ENCODE measurements around the gene ISX.
A peak's percentile ranks its signal among the peaks of the same experiment; 100 is the strongest.

The ISX gene

GRCh38 chr22:35053060-35053835 lies 12.7 kb upstream of the ISX start:
- DNase-seq = peak; percentile 29

DNA sequence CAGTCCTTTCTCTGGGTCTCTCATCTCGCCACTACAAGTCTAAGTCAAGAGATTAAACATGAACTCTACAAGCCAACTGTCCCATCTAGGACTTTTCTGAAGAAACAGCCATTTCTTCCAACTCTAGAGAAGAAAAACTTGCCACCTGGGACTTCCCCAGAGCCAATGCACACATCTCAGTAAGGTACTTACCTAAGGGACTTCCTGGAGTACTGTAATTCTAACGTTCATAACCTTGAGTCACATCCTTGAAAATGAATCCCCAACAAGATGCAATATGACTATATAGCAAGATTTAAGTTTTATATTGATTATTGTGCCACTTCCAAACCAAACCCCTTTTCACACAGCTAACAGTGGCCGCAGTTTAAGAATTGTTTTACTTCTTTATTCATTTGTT lies 11.9 kb upstream of the ISX start:
- DNase-seq = no peak

- no peak for DNase-seq
Observed at GRCh38 chr22:35056486-35056885, 9.5 kb upstream of the ISX start.

DNA sequence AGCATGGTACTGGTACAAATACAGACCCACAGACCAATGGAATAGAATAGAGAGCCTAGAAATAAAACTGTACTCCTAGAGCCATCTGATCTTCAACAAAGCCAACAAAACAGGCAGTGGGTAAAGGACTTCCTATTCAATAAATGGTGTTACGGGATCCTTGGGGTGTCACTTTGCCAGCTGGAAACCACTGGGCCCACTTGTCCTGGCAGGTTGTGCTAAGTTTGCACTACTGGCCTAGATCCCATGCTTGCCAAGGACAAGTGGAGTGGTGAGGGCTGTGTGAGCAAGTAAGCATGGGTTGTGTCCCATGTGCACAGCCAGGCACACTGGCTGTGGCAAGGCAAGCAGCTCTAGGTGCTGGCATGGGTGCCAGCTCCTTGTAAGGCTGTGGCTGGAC lies 8.8 kb upstream of the ISX start:
- no peak for DNase-seq

- no peak for DNase-seq
Observed at GRCh38 chr22:35059632-35060031, 6.3 kb upstream of the ISX start.

GRCh38 chr22:35064664-35065063 lies 1.3 kb upstream of the ISX start:
- DNase-seq = no peak

- no peak for DNase-seq
Observed at GRCh38 chr22:35065183-35065582, 775 bp upstream of the ISX start.

DNA sequence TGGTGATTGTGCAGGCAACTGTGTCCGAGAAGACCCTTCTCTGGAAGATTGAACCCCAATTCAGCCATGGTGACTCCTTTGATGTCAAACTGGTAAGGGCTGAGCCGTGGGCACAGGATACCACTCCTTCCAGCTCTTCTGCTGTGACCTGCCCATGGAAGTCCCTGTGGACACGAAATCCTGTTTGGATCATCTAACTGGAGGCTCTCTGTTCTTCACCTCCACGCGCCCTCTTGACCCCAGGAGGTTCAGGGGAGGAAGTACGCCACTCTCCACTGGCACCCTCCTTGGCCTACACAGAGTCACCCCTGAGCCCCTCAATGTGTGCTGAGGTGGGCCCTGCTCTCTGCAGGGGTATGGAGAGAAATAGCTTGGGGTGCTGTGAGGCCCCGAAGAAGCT lies 810 bp downstream of the ISX start:
- no peak for DNase-seq

- DNase-seq = no peak
Observed at GRCh38 chr22:35069541-35069940, 3.6 kb downstream of the ISX start.

DNA sequence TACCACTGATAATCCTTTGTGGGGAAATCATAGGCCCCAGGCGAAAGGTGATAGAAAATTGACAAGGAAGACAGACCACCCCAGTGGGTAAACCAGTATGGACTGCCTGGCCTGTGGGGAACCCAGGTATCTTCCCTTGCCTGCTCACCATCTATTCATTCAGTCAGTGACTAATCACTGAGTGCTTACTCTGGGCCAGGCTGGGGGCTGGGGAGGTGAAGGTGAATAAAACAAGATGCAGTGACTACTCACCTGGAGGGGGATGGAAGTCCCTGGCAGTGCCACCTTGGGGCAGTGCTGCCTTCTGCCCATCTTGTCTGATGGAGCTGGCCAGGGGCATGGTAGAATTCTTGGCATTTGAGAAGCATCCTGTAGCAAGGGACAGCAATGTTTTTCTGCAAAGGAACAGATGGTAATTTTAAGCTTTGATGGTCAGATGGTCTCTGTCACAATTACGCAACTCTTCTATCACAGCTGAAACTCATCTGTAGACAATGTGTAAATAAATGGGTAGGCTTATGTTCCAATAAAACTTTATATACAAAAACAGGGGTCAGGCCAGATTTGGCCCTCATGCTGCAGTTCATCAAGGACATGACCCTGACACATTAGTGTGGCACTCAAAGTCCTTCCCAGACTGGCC lies 4.6 kb downstream of the ISX start:
- no peak for DNase-seq

- no peak for DNase-seq
Observed at GRCh38 chr22:35071784-35072183, 5.8 kb downstream of the ISX start.

DNA sequence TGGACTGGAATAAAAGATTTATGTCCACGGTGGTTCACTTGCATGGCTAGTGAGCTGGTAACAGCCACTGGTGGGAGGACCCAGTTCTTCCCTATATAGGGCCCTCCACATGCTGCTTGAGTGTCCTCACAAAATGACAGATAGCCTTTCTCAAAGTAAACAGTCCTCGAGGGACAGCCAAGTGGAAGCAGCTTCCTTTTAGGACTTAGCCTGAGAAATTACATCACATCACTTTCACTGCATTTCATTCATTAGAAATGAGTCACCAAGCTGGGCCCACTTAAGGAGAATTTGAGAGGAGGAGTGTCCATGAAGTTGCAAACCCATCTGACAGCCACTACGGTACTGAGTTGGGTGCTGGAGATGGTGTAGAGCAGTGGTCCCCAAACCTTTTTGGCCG lies 7.0 kb downstream of the ISX start:
- DNase-seq = no peak

DNA sequence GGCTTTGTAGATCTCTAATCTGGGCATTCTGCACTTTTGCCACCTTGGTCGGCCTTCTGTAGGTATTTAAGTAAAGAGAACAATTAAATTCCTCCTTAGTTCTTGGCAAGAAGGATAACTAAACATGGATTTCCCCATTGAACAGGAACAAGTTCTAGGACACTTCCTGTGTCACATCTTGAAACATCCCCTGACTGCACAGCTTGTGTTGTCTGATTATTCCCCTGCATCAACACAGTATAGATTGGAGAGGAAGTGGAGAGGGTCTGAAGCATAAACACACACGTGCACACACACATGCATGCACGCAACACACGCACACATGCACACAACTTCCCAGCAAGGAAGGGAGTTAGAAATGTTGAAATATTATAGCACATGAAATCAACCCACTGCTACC lies 8.6 kb downstream of the ISX start:
- no peak for DNase-seq

DNA sequence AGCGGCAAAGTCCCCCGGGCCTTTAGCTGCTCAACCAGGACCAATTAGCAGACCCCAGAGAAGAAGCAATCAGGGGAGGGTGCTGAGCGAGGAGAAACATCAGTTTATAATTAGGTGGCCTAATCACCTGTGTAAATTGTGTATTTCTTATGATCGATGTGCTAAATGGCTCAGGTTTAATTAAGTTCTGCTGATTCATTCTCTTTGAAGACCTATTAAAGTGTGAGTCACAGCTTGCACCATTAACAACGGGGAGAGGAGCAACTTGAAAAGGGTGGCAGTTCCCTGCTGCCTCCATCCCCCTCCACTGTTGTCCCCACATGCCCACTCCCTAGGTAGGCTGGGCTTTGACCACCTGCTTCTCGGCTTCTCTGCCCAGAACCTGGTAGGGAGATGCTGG lies 10.7 kb downstream of the ISX start:
- no peak for DNase-seq

DNA sequence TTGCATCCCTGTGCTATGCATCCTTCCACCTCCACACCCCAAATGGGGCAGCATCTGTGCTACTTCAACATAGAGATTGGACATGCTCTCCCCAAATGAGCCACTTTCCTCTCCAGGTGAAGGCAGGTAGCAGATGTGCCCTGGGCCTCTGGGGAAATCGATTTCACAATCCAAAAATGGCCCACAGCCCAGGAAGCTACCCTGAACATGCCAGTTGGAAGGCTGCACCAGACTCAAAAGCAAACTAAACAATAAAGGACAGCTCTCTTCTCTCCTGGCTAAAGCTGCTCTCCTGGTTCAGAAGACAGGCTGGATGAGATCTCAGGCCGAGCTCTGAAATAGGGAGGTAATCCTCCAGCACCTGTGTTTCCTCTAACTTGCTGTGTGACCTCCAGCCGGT lies 19.7 kb downstream of the ISX start:
- no peak for DNase-seq

DNA sequence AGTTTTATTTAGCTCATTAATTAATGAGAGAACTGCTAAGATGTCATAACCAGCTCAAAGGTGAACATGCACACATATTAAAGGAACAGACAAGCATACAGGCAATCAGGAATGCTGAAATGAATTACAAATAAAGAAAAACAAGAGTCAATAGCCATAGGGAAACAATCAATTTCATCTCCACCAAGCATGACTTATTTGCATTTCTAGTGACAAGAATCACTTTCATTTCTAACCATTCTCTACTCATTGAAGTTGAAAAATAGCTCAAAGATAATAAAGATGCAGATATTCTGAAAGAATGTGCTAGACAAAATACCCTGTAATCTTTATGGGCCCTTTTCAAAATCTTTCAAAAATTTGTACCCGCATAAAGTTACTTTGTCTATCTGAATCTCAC lies 23.2 kb downstream of the ISX start:
- DNase-seq = no peak

DNA sequence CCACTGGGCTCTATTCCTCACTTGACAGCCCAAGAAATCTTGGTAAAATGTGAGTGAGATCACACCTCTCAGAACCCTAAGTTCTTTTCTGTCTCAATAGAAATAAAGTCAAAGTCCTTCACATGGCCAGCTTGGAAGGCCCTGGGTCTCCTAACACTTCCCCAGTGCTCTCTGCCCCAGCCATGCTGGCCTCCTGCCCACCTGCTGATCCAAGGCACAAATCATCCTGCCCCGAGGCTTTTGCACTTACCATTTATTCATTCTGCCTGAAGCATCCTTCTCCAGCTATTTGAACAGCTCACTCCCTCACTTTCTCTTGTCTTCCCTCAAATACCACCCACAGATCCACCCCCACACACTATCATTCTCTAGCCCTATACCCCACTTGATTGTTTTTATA lies 26.4 kb downstream of the ISX start:
- no peak for DNase-seq

DNA sequence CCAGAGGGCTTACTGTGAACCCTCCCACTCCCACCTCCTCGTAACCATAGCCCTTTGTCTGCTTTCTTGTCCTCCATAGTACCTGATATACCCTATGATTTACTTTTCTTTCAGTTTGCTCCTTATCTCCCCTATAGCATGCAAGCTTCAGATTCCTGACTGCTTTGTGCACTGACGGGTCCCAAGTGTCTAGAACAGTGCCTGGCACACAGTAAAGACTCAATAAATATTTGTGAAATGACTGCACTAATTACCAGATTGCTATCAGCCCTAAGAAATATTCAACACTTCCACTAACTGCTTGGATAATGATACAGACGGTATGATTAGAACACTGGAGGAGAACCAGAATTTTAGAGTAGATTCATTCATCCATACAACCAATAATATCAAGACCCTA lies 33.0 kb downstream of the ISX start:
- no peak for DNase-seq

GRCh38 chr22:35099883-35100282 lies 33.9 kb downstream of the ISX start:
- no peak for DNase-seq

DNA sequence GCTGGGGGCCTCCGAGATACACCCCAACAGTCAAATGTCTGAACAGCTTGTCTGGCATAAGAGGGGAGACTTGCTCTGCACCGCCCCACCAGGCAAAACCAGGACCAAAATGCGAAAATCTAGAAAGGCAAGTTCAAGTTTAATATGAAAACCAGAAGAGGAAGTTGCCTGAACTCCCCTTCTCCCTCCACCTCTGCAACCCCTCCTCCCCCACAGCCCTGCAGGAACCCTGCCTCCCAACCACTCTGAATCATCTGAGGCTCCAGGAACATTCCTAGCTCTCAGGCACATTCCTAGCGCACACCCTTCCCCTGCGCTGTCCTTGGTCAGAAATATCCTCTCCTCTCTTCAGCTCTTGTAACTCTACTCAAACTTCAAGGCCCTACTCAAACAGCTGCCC lies 36.7 kb downstream of the ISX start:
- no peak for DNase-seq

DNA sequence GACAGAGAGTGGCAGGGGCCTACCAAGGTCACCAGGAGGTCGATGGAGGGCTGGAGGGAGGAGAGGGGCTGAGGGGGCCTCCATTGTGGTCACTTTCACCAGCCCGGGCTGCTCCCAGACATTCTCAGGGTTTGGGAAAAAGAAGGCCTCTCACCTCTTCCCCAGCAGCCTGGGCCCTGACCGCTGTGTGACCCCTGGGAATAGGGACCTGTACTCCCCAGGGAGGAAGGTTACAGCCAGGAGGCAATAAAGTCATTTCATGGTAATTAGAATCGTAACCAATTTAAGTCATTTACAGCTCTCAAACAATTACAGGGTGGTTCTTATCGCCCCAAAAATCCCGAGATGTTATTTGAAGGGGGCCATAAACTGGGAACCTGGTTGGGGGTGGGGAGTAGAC lies 37.8 kb downstream of the ISX start:
- no peak for DNase-seq

DNA sequence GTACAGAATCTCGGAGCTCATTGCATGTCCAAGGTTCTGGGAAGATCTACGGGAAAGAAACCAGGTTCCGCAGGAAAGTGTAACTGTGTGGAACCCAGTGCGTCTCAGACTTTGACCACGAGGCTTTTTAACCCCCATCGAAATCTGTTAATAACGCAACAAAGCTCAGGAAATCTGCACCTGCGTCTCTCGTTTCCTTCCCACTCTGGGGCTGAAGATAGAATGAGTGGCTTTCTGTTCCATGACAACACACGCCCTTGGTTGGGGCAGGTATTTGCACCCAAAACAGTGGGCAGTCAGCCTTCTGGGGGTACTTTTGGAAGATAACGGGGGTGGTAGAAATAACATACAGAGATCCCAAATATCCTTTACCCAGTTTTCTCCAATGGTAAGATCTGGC lies 38.5 kb downstream of the ISX start:
- no peak for DNase-seq

GRCh38 chr22:35109616-35110015 lies 43.7 kb downstream of the ISX start:
- DNase-seq = no peak

DNA sequence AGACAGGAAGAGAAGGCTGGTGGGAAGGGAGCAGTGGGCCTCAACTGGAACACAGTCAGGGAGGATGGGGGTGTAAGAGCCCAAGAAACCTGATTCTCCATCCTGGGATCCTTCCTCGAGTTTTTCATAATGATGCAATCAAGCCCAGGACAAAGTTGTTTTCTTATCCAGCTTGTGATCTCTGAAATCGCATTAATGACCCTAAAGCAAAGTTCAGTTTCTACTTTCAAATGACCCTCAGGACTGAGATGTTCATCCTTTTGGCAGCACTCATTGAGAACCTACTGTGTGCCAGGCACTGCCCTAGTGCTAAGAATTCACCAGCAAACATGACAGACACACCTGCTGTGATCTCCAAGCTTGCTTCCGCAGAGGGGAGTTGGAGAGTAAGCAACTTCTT lies 45.3 kb downstream of the ISX start:
- DNase-seq = no peak

- no peak for DNase-seq
Observed at GRCh38 chr22:35113341-35113740, 47.4 kb downstream of the ISX start.

Measured in stimulated activated CD8-positive, alpha-beta memory T cell treated with anti-CD3 and anti-CD28 coated beads, Interleukin-4, amount 100 ng/mL, for 48 hours (primary cell).